ENCODE measurements around the gene AP2A1. TPM values are rescaled to one million over a fixed set of nuclear protein-coding genes. Genes with fewer than 3 reads are reported as not detected.

Gene AP2A1
- total and polyA plus RNA-seq, 2 donors (not counting 3 experiments of a cell fraction or from before 2014, with no cell fraction given): 108 to 113 TPM

GRCh38 chr19:49763230-49763629, 3.6 kb upstream of the AP2A1 start, which contains the start of gene TSKS:
TSKS (minus strand) TSS chr19:49763306; CDS start chr19:49763247, 59 bp downstream.
- BruUV-seq (replicated peaks): no TSS peak
- dilution Hi-C loops (cut with MboI; ENCODE audit: extremely low pct_ligation_motif_present, low sequenced_read_pairs) (no loop called here), intact Hi-C loops (cut with micrococcal nuclease) (no loop called here)
- ChIA-PET POLR2A (interaction anchor here (0.7 kb wide), 1 partner anchor 102 kb away, joined by 4 read pairs; no protein-coding TSS in a partner anchor), CTCF (no interaction called here)
- no peak within 1 kb of the TSS for H3K4me2 ChIP-seq (ENCODE audit: insufficient read depth, low read length)
- no peaks in the 10 kb centered on the region for H3K9me3 ChIP-seq (replicated peaks; ENCODE audit: control insufficient read depth, insufficient read depth, low read length)
- FAIRE-seq (no peak), DNase-seq (ENCODE audit: low read depth, low spot score) (no peak)
- no peak within 1 kb of the TSS for H2AFZ ChIP-seq (ENCODE audit: low read depth, low read length)
- no peak within 1 kb of the TSS for H3K27ac ChIP-seq (ENCODE audit: insufficient read depth, low read depth, low read length)
- H3K79me2 ChIP-seq (ENCODE audit: control insufficient read depth, insufficient read depth, low read length): peaks cover 13% of the 10 kb centered on the region
- H3K36me3 ChIP-seq (ENCODE audit: control insufficient read depth in 2 of 2, extremely low read depth in 1 of 2, insufficient read depth in 2 of 2, low read length in 2 of 2): no peaks in the 10 kb centered on the region
- H3K9me1 ChIP-seq (replicated peaks; ENCODE audit: control insufficient read depth, extremely low read depth, insufficient read depth, low read length): no peaks in the 10 kb centered on the region
- peaks cover 9% of the 10 kb centered on the region for H3K4me1 ChIP-seq (ENCODE audit: control insufficient read depth, extremely low read depth, insufficient read depth, low read length)
- no peaks in the 10 kb centered on the region for H4K20me1 ChIP-seq (replicated peaks; ENCODE audit: control insufficient read depth, extremely low read depth, insufficient read depth, low read length)
- no peak within 1 kb of the TSS for H3K9ac ChIP-seq (replicated peaks; ENCODE audit: extremely low read depth, insufficient read depth, low read length)
- no peak within 1 kb of the TSS for H3K4me3 ChIP-seq (replicated peaks in 1 of 3; ENCODE audit: insufficient read depth in 1 of 3, low read depth in 1 of 3, low read length in 3 of 3)
- no peaks in the 10 kb centered on the region for H3K27me3 ChIP-seq (ENCODE audit: control insufficient read depth in 2 of 2, insufficient read depth in 2 of 2, low read length in 2 of 2)
- TF ChIP-seq CTCF (IDR thresholded peaks at IDR 0.05; ENCODE audit: extremely low read depth in 1 of 2, insufficient read depth in 1 of 2, low read depth in 1 of 2, low read length in 2 of 2): no peak
- TF ChIP-seq EZH2 (IDR thresholded peaks at IDR 0.05; ENCODE audit: borderline replicate concordance, low read depth, low read length, severe bottlenecking): no peak
- no peak for TF ChIP-seq POLR2A (IDR thresholded peaks at IDR 0.05; ENCODE audit: low read depth, low read length)
- TF ChIP-seq POLR2AphosphoS5 (IDR thresholded peaks at IDR 0.05; ENCODE audit: insufficient read depth, low read depth, low read length): no peak
- TF ChIP-seq GATA2 (IDR thresholded peaks at IDR 0.05; ENCODE audit: insufficient read depth, insufficient read length, low read depth, low read length): no peak
- no peak for TF ChIP-seq JUN (IDR thresholded peaks at IDR 0.05; ENCODE audit: borderline replicate concordance, insufficient read depth, insufficient read length, low read depth)
- TF ChIP-seq MAX (IDR thresholded peaks at IDR 0.05; ENCODE audit: insufficient read depth, insufficient read length): no peak
- TF ChIP-seq FOS (IDR thresholded peaks at IDR 0.05; ENCODE audit: borderline replicate concordance, insufficient read depth, low read length): no peak
- no peak for TF ChIP-seq MYC (IDR thresholded peaks at IDR 0.05; ENCODE audit: low read depth, low read length)
